HG02885 (cell line): ENCODE results near the gene GSN.

Experiments used
- ATAC-seq: cut with Tn5 transposase; IDR thresholded peaks from one replicate; pipeline ENCODE4 v1.9.1; 2021; ENCODE audit warnings: mild to moderate bottlenecking; ENCODE audit not compliant: unreplicated experiment, poor library complexity

The GSN gene

DNA sequence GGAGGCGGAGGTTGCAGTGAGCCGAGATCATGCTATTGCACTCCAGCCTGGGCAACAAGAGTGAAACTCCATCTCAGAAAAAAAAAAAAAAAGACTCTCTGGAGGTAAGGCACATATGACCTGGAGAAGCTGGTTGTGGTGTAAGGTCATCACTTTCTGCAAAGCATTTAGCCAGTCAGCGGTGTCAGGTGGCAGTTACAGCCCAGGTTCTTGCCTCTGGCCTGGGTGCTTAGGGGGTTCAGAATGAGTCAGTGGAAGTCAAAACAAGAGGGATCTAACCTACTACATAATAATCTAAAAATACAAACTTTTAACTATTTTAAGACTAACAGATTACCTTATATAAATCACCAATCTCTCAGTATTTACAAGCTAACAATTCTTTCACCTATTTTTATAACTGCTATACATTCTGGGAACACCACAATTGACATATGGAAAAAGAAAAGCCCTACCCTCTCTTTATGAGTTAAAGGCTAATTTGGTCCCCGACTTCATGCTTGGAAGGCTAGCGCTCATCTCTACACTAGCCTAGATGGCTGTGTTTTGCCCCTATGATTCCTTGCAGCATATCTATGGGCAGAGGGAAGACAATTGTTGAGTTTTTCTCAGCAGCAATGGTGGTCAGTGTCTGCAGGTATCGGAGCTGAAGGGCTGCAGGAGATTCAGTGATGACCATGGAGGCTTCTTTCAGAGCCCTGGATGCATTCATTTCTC lies 72.9 kb downstream of the GSN start:
- ATAC-seq = peak; percentile 95

- no peak for ATAC-seq
These were observed 76.2 kb downstream of the GSN start for GRCh38 chr9:121344184-121344583.

DNA sequence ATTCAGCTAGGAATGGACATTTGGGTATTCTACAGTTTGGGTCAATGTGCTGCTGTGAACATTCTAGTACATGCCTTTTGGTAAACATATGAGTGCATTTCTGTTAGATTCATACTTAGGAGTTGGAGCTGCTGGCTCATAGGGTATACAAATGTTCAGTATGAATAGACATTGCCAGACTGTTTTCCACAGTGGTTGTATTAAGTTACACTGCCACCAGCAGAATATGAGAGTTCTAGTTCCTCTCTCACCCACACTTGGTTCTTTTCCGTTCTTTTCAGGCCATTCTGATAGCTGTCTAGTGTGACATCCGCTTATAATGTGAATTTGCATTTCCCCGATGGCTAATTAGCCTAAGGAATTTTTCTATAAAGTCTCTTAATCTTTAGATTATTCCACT lies 77.1 kb downstream of the GSN start:
- no peak for ATAC-seq

- no peak for ATAC-seq
These were observed 80.3 kb downstream of the GSN start for GRCh38 chr9:121348221-121348620.

DNA sequence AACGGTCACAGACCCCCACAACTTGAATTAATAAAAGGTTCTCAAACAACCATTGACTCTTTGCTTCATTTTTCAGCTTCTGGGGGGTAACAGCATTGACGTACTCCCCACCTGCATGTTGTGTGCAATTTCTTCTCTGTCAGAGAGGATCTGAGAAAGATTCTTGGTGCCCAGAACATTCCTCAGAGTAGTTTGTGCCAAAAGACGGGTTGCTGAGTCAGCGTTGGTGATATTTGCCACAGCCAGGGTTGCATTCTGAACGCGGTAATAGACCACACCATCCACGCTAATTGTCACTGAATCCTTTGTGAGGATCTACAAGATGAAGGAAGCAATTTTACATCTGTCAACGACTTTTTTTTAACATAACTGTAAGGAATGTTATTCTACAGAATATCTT lies 81.0 kb downstream of the GSN start:
- ATAC-seq = no peak

GRCh38 chr9:121350036-121350435 lies 82.1 kb downstream of the GSN start:
- no peak for ATAC-seq

GRCh38 chr9:121350993-121351561 lies 83.1 kb downstream of the GSN start:
- no peak for ATAC-seq

DNA sequence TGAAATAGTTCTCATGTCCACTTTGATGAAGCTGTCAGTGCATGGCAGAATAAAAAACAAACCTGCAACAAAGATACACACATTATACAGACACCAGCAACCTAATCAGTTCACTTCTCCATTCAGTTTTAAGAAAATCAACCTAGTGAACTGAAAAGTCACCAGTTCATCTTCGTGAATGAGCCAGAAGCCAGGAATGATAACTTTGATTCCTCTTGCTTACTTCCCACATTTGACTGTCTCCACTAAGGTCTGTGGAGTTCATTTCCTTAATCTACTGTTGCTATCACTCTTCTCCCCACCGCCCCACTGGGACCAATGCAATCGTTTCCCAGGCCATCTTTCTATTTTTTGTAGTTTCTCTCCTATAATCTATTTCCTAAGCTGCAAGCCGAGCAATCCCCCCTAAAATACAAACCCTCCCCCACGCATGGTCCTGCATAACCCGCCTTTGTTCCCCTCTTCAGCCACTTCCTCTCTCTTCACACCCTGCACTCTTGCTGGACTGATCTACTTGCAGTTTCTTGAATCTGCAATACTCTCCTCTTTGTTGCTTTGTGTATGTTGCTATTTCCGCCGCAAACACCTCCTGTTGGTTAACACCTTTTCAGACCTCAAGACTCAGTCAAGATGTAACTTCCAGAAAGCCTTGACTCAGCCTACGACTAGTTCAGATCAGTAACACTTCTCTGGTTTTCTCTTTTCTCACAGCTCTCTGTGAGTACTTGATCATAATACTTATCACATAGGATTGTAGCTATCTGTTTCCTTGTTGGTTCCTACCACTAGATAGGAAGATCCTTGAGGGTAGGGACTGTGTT lies 85.5 kb downstream of the GSN start:
- ATAC-seq = peak; percentile 95

- no peak for ATAC-seq
These were observed 86.2 kb downstream of the GSN start for GRCh38 chr9:121354141-121354540.

DNA sequence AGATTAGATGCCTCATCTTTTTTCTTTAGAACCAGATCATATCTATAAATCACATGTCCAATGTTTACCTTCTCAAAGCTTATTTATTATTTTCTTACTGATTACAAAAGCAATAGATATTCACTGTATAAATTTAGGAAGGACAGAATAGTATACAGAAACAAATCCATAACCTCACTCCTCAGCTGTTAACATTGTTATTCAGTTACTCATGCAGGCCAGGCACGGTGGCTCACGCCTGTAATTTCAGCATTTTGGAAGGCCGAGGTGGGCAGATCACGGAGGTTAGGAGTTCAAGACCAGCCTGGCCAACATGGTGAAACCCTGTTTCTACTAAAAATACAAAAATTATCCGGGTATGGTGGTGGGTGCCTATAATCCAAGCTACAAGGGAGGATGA lies 86.8 kb downstream of the GSN start:
- ATAC-seq = no peak

DNA sequence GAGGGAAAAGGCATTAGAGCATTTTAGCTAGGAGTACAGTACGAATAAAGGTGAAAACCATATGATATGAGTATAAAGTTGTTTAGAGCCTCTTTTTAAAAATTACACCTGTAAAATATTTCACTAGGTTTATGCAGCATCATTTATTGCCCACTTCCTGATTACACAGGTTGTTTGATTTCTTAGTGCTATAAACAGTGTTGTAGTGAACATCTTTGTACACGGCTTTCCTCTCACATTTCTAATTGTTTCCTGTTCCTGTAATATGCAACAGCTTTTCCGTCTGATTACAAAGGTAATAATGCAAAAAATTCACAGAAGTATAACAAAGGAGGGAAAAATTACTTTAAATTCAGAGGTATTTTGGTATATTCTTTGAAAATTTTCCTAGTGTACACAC lies 89.0 kb downstream of the GSN start:
- ATAC-seq = no peak

GRCh38 chr9:121358751-121359150 lies 90.8 kb downstream of the GSN start:
- no peak for ATAC-seq

- ATAC-seq = no peak
These were observed 91.7 kb downstream of the GSN start for GRCh38 chr9:121359351-121360294.

DNA sequence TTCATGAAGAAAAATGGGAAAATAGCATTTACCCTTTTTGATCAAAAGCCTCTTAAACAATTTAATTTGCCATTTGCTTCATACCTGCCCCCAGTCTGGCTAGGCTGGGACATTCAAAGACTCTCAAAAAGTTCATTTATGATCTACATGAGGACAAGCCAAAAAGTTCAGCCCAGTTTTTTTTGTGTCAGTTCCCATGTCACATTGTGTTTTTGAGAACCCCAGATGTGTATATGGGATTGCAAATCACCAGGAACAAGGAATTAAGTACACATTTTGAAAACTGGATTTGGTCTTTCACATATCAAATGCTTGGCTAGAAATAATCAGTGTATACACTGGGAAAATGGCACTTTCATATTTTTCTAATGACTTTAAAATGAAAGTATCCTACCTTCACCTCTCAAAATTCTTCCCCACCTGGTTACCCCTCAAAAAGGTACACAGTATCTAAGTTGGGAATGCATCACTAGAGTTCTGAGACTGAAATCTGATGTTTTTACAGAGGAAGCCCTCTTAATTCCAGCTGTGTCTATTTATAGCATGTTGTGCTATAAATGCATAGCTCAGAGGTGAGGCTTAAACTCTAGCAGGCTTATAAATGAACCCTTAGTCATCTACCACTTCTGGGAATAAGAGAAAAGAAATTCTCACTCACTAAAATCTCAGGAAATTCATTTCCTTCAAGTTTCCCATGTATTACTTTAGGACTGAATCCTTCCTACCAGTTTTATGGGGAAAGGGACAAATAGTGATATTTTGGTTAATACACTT lies 92.8 kb downstream of the GSN start:
- ATAC-seq = no peak

DNA sequence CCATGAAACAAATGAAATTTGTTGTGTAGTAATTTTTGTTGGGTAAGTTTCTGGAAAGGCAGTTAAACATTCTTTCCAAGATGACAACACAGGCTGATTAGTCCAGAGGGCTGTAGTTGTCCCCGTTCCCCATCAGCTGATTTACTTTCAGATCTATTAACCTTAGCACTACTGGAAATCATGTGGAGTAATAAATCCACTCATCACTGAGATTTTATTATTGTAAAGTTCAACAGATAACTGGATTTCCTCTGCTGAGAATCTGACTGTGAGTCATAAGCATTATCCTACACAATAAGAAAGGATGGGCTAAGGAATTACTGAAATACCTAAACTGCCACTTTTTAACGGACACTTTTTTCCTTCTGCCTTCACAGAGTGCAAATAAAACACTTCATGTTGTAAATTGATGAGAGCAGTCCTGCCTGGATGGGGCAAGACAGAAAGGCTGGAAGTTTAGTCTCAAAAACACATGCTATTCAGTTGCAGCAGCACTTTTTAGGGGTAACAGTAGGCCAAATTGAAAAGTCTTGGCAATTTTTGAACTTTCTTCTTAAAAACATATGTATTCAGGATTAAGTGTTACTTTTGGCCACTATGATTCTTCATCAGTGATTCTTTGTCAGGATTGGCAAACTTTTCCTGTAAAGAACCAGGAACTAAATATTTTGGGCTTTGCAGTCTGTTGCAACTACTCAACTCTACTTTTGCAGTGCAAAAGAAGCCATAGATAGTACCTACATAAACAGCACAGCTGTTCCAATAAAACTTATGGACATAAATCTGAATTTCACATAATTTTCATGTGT lies 95.1 kb downstream of the GSN start:
- ATAC-seq = no peak

DNA sequence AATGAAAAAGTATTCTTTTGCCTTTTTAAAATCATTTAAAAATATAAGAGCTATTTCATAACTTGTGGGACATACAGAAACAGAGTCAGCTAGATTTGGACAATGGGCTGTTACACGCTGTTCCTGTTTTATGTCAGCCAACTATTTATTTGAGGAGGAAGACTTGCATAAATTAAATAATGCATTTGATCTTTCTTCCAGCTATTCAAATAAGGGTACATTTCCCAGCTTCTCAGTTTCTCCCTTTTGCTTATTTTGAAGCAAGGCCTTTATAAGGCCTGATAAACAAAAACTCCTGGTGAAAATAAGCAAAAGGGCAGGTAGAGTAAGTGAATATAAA lies 95.6 kb downstream of the GSN start:
- ATAC-seq = no peak

DNA sequence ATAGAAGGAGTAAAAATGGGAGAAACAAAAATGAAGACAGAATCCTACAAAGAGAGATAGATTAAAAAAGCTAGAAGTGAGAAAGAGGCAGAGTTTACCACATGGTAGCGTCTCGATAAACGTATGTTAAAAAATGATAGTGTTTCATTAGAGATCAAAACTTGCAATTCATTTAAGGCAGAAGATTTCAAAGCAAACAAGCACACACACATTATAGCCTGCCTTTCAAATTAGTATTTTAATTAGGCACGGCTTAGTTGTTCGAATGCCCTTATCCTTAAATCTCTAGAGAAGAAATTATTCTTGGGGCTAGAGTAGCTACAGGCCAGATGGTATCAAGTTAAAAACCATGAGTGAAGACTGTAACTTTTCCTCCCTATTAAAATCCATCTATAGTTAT lies 96.1 kb downstream of the GSN start:
- no peak for ATAC-seq

DNA sequence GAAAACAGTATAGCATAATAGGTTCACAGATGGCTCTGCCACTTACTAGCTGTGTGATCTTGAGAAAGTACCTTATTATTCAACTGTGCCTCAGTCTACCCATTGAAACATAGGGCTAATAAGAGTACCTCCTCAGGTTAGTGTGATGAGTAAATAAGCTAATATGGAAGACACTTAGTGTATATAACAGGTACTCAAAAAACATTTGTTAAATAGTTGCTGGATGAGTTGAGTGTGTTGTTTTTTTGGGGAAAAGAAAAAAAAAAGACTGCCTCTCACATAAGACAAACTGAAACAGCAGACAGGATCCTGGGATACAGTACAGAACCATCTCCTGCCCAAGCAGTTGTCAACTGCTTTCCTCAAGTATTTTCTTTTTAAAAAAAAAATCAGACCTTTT lies 96.9 kb downstream of the GSN start:
- ATAC-seq = no peak

- ATAC-seq = no peak
These were observed 97.6 kb downstream of the GSN start for GRCh38 chr9:121365564-121365963.
